GM10248 (cell line): ENCODE results near the gene TSPAN2.

ENCODE experiments used
- CTCF ChIA-PET: fragments of 300-600 bp; sonication (Branson Sonifier 250); formaldehyde crosslinking; extraction: SDS; loops from one replicate; lab custom pipeline; 2021; ENCODE audit warnings: antibody characterized with exemption; lab: Yijun Ruan, JAX
- POLR2A ChIA-PET: fragments of 350-650 bp; sonication (Branson Sonifier 250); formaldehyde crosslinking; extraction: SDS; loops from one replicate; lab custom pipeline; 2020; ENCODE audit warnings: antibody characterized with exemption; lab: Yijun Ruan, JAX
- DNase-seq: peaks from one replicate; pipeline ENCODE4 v3.0.0; 2012; ENCODE audit errors: extremely low spot score
- TF ChIP-seq, protein P1 (sequence below): IDR thresholded peaks from 2 replicates; pipeline ENCODE4 v1.5.1; 2012; ENCODE audit warnings: mild to moderate bottlenecking, low read depth; ENCODE audit errors: extremely low read depth, missing control alignments, control extremely low read depth

TSPAN2 gene

DNA sequence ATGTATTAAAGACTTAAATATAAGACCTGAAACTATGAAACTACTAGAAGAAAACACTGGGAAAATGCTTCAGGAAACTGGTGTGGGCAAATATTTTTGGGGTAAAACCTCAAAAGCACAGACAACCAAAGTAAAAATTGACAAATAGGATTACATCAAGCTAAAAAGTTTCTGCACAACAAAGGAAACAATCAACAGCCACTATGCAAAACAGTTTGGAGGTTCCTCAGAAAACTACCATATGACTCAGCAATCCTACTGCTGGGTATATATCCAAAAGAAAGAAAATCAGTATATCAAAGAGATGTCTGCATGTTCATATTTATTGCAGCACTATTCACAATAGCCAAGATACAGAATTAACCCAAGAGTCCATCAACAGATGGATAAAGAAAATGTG lies 42.6 kb downstream of the TSPAN2 start:
- ChIA-PET CTCF (no interaction called here), POLR2A (no interaction called here)
- TF ChIP-seq, protein P1, sequence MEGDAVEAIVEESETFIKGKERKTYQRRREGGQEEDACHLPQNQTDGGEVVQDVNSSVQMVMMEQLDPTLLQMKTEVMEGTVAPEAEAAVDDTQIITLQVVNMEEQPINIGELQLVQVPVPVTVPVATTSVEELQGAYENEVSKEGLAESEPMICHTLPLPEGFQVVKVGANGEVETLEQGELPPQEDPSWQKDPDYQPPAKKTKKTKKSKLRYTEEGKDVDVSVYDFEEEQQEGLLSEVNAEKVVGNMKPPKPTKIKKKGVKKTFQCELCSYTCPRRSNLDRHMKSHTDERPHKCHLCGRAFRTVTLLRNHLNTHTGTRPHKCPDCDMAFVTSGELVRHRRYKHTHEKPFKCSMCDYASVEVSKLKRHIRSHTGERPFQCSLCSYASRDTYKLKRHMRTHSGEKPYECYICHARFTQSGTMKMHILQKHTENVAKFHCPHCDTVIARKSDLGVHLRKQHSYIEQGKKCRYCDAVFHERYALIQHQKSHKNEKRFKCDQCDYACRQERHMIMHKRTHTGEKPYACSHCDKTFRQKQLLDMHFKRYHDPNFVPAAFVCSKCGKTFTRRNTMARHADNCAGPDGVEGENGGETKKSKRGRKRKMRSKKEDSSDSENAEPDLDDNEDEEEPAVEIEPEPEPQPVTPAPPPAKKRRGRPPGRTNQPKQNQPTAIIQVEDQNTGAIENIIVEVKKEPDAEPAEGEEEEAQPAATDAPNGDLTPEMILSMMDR = no peak
- no peak for DNase-seq

DNA sequence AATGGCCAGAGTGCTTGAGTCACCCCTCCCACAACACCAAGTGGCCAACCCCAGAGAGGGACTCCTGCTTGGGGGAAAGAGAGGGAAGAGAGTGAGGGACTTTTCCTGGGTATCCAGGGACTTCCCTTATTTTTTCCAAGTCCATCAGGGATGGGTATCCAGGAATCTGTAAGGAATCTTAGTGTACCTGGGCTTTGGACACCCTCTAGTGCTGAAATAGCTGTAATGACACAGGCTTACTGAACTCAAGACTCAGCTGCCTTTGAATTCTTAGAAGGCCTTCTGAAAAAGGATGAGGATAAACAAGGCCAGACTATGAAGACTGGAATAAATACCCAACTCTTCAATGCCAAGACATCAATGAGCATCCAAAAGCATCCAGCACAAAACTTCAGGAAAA lies 47.6 kb downstream of the TSPAN2 start:
- CTCF ChIA-PET = interaction anchor here (1.0 to 2.7 kb wide), 3 partner anchors 9 to 695 kb away, joined by 3 to 15 read pairs (median 4); no protein-coding TSS in a partner anchor
- TF ChIP-seq, protein P1 = no peak
- no peak for DNase-seq
- POLR2A ChIA-PET = no interaction called here

DNA sequence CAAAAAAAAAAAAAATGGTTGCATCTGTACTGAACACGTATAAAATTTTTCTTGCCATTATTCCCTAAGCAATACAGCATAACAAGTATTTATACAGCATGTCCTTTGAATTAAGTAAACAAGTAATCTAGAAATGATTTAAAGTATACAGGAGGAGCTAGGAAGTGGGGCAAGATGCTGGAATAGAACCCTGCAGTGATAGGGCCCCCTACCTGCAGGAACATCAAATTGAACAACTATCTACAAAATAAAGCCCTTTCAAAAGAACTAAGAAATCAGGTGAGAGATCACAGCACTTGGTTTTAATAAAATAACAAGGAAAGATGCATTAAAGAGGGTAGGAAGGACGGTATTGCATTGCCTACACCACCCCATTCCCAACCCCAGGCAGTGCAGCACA lies 48.8 kb downstream of the TSPAN2 start:
- ChIA-PET POLR2A (interaction anchor here (0.7 kb wide), 1 partner anchor 8 kb away, joined by 3 read pairs; no protein-coding TSS in a partner anchor), CTCF (no interaction called here)
- DNase-seq = no peak
- TF ChIP-seq, protein P1 = no peak

DNA sequence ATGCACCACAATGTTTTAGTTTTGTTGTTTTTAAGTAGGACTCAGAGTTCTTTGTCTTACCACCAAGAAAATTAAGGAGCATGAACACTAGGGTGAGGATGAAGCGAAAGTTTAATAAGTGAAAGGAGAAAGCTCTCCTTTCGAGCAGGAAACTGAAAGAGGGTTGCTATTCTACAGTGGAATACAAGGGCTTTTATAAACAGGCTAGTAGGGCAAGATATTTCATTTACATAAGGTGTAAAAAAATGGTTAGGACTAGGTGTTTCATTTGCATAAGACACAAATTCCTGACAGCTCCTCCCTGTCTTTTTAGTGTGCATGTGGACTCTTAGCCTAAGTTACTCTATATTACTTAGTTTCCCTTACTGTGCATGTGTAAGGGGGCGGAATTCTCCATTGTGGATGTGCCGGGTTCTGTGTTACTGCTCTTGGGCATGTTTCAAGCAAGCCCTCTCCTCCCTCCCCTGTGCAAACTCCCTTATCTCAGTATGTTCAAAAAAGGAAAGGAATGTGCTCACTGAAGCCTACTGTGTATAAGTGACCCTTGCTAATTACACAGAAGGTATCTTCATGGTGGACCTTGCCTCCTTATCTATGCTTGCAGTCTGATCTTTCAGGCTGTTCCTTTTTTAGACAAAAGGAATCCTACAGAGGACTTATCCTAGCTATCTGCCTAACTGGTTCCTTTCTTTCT lies 52.3 kb downstream of the TSPAN2 start:
- TF ChIP-seq, protein P1 = no peak
- CTCF ChIA-PET = interaction anchor here (0.9 to 3.1 kb wide), 4 partner anchors 8 to 101 kb away, joined by 3 to 11 read pairs (median 4); partner anchors contain the start of gene TSHB
- no peak for DNase-seq
- POLR2A ChIA-PET = no interaction called here

DNA sequence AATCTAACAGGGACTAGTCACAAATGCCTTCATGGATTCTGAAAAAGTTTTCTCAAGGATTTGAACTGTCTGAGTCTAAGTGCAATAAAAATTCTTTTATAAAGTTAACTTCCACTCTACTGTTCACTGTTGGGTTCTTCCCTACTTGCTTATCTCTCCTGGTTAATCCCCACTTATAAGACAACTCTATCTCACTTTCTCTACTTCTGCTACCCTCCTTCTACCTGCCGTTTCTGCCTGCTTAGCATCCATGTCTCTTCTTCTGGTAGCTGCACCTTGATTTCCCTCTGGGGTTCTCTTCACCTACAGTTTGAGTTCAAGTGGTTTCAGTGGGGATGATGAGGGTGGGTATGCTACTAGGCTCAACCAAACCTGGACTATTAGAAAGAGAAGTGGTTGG lies 53.7 kb downstream of the TSPAN2 start:
- ChIA-PET POLR2A (no interaction called here), CTCF (interaction anchor here (1.3 kb wide), 1 partner anchor 45 kb away, joined by 3 read pairs; no protein-coding TSS in a partner anchor)
- TF ChIP-seq, protein P1 = no peak
- no peak for DNase-seq

DNA sequence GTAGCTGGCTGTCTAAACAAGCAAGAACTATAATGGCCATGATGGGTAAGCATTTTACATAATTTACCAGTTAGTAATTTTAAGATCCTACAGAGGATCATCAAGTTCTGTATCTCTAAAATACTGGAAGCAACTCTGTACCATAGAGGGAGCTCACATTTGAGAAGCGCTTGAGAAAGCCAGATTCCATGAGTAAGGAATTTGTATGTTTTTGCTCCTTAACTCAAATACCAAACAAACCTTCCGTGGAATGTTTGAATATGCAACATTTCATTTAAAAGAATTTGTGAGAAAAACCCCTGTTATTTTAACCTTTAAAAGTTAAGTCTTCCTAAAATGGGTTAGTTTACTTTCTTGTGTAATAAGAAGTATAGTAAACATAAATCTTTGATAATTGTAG lies 57.7 kb downstream of the TSPAN2 start:
- POLR2A ChIA-PET = no interaction called here
- DNase-seq = no peak
- TF ChIP-seq, protein P1 = no peak
- CTCF ChIA-PET = no interaction called here
